Measurements from ENCODE around the gene STUM. TPM values are rescaled to one million over a fixed set of nuclear protein-coding genes. Genes with fewer than 3 reads are reported as not detected.
A peak's percentile ranks its signal among the peaks of the same experiment; 100 is the strongest.
"Not testable (repeated sequence)": the region's sequence is repeated elsewhere in the genome, so short reads cannot be mapped to it uniquely, and the experiment has no call there.

STUM gene
- total RNA-seq, 1 donor from 2014 or later, result 0.34 TPM

DNA sequence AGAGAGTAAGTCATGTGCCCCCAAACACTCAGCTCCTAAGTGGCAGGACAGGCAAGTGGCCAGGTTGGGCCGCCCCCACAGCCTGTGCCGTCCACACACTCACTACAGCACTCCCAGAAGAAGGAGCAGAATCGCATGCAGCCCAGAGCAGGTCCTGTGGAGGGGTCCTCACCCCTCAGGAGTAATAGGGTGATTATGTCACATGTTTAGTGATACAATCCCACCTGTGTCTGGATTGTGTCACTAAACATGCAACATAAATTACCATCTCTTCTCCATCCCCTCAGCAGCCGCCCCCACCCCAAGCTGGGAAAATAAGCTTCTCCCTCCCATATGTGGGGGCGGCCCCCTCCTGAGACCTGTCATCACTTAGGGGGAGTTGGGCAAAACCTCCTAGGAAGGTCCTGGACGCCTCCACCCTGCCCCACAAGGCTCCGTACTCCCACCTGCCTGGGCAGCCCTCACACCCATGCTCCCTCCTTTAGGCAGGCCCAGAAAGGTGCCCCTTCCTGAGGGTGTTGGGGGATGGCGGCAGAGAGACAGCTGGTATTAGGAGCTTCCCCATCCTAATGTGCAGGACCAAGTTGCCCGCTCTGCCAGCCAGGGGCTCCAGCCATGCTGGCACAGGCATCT is 56.9 kb downstream of the STUM start:
- DNase-seq, result no peak

GRCh38 chr1:226606311-226607267 is 58.0 kb downstream of the STUM start:
- no peak for DNase-seq

GRCh38 chr1:226607268-226607660 is 58.7 kb downstream of the STUM start:
- no peak for DNase-seq

GRCh38 chr1:226607821-226608220 is 59.3 kb downstream of the STUM start:
- no peak for DNase-seq

GRCh38 chr1:226608699-226609505 is 60.3 kb downstream of the STUM start:
- DNase-seq, result peak; percentile 87

- no peak for DNase-seq
These were observed 61.4 kb downstream of the STUM start for GRCh38 chr1:226609836-226610455.

DNA sequence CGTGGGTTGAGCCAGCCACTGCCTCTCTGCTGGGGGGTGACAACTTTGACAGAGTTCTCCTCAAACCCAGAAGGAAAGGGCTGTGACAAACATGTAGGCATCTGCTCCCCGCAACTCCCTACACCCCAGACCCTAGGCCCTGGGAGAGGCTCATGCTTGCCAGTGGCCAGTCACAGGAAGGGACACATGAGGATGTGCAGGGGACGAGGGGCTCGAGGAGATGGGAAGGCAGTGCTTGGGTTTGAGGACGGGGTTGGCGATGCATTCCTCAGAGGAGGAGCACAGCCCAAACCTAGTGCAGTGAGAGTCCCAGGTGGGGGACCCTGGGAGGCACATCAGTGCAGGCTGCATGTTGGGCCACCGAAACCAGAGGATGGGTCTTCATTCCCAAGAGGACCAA is 62.1 kb downstream of the STUM start:
- DNase-seq, result no peak

DNA sequence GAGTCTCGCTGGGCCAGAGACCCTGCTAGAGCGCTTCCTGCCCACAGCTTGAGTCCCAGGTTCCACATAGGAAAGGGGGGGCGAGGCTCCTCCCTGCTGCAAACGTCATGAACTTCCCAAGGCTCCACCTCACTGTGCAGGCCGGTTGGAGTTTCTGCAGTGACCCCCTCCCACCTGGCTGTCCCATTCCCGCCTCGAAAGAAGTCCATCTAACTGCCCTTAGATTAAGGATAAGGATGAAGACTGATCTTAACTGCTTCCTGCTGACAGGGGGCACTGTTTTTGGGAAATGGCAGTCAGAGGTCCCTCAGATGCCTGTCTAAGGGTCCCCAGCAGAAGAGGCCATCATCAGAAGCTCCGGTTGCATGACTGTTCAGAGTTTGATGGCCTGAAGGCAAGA is 62.7 kb downstream of the STUM start:
- DNase-seq, result no peak

DNA sequence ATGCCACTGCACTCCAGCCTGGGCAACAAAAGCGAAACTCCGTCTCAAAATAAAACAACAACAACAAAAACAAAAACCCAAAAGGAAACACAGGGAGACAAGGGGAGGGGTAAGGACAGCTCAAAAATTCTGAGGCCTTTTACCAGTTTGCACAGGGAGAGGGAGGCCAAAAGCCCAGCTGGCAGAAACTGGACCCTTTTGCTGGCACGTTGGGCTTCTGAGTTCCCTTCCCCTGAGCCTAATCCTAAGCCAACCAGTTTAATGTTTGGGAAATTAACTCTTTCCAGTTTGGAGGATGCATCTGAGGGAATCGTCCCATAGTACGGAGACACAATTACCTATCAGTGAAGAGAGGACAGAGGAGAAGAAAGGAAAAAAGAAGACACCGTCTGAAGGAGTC is 63.4 kb downstream of the STUM start:
- DNase-seq, result not testable (repeated sequence)

DNA sequence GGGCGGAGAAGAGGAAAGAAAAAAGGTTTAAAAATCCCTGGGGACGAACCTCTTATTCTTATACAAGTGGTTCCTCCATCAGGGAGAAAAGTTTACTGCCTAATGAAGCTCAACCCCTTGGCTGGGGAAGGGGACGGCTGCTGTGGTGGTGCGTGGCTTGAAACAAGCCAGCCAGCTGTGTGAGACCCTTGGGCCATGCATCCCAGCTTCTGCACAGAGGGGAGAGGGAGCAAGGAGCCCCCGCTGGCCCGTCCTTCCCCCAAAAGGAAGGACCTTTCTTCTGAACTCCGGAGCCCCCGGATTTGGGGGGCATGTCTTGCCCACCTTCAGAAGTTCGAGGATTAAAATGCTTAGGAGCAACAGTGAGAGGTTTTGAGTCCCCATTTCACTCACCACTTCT is 67.3 kb downstream of the STUM start:
- DNase-seq, result no peak

- no peak for DNase-seq
These were observed 68.1 kb downstream of the STUM start for GRCh38 chr1:226616636-226617035.

- no peak for DNase-seq
These were observed 68.5 kb downstream of the STUM start for GRCh38 chr1:226617109-226617508.

DNA sequence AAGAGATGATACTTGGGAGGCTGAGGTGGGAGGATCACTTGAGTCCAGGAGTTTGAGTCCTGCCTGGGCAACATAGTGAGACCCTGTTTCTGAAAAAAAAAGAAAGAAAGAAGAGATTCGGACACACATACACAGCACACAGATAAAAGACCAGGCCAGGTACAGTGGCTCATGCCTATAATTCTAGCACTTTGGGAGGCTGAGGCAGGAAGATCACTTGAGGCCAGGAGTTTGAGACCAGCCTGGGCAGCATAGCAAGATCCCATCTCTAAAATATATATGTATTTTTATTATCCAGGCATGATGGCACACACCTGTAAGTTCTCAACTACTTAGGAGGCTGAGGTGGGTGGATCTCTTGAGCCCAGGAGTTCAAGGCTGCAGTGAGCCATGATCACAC is 69.2 kb downstream of the STUM start:
- DNase-seq, result not testable (repeated sequence)

DNA sequence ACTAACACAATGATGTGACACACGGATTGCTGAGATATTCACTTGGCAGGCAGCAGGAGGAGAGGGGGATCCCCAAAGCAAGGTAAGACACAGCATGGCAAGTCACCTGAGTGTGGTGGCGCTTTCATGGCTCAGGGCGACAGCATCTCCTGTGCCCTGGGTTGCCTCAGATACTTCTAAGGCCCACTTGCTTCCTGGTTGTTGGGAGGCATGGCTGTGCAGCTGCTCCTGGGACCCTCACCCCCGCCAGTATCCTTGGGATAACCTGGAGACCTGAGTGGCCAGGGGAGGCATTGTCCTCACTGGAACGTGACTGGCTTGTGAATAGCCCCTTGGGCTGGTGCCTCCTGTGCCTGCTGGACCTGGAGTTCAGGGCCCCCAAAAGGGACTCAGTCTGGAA is 69.8 kb downstream of the STUM start:
- no peak for DNase-seq

DNA sequence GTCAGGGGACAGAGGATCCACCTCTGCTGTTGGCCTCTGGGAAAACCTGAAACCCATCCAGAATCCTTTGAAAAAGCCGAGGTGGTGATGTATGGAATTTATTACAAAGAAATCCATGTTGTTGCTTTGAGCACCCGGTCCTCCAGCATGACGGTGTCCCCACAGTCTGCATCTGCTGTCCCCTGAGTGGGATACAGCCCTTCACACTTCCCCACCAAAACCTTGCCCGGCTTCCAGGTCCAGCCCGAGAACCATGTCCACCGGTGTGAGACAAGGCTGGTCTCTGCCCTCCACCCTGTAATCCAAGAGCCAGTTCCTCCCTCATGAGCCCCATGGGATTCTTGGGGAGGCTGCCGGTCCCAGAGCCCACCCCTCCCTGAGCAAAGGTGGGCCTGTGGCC is 70.5 kb downstream of the STUM start:
- no peak for DNase-seq

- no peak for DNase-seq
These were observed 73.4 kb downstream of the STUM start for GRCh38 chr1:226622012-226622411.

- no peak for DNase-seq
These were observed 76.0 kb downstream of the STUM start for GRCh38 chr1:226624526-226624925.

DNA sequence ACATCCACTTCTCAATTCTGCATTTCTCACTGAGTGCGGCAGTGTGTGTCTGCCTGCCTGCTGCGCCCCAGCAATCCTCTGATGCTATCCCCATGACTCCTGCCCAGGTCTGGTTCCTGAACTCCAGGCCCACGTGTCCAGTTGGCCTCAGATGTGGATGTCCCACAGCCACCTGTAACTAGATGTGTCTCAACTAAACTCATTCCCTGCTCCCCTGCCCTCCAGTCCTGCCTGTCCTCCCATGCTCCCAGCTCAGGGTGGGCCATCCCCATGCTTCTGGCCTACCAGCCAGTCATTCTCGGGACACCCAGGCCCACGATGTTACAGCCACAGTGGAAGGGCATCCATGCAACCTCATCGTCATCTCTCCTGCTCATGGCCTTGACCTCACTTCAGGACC is 76.8 kb downstream of the STUM start:
- no peak for DNase-seq

DNA sequence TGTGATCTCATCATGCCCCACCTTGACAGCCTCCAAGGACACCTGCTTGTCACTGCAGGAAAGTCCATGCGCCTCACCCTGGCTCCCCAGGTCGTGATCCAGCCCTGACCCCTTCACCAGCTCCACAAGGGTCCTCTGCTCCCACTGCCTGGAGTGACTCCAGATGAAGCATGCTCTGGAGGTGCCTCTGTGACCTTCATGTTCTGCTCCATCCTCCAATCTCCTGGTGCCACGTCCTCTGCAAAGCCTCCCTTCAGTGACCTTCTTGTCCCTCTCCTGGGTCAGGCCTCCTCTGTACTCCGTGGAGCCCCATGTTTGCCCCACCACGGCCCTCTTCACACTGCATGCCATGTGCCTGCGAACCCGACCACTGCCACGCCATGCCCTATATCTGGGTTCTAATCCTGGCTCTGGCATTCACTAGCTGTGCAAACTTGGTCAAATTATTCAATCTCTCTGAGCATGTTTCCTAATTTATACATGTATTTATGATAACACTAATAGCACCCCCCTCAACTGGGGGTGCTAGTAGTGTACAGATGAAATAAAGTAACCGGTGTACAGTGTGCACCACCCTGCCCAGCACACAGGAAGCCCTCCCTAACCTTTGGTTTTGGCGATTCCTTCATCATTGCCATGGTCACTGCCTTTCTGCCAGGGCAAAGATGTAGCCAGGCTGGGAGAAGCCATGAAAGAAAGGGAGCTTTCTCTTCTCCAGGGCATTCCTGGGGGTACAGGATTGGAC is 77.4 kb downstream of the STUM start:
- DNase-seq, result no peak

DNA sequence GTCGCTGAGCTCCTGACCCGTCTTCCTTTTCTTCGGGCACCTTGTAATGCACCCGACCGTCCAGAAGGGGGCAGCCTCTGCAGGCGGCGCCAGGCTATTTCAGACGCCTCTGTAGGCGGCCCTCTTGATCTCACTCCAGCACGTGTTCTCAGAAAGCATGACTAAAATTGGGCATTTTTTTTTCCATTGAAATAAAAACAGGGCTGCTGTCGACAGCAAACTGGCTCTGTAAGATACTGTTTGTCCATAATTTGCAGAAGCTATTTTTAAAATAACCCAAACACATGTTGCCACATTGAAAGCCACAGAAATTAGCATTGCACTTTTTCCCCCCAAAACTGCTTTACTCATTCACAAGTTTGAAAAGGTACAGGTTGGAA is 78.0 kb downstream of the STUM start:
- peak; percentile 83 for DNase-seq

DNA sequence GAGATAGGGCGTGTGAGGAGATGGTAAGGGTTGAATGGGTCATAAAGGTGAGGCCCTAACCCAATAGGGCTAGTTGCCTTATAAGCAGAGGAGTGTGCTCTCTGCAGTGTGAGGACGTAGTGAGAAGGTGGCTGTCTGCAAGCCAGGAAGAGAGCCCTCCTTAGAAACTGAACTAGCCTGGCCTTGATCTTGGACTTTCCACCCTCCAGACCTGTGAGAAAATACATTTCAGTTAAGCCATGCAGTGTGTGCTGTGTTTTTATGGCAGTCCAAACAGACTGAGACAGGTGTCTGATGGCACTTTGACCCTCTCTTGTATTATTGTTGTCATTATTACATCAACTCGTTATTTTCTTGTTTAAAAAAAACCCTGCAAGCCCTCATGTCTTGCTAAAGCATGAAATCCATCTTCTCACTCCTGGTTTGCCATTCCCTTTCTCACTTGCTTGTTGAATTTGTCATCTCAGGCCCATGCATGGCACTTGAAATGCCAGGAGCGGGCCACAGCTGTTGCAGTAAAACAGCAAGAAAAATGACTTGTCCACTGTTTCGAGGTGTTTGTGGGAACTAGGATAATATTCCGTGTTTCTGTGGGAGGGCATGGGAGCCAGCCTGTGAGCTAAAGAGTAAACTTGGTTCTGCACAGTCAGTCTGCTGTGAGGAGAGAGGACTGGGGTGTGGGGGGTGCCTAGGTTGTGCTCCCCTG is 78.6 kb downstream of the STUM start:
- no peak for DNase-seq
